Heart right ventricle (tissue), 16 donors: ENCODE measurements around the gene RNF149. TPM values are rescaled to one million over a fixed set of nuclear protein-coding genes. Genes with fewer than 3 reads are reported as not detected.

Experiments used
- ATAC-seq, 8 donors: fragments of 200-7000 bp; cut with Tn5 transposase; one replicate each; pipeline ENCODE4 v1.9.1; 2020; ENCODE audit warnings: mild to moderate bottlenecking in 8 of 8, moderate library complexity in 8 of 8, moderate number of reproducible peaks in 1 of 8
- DNase-seq, 2 donors: peaks; one replicate each; pipeline ENCODE4 v3.0.0-alpha.2; 2020
- H3K27ac ChIP-seq, 10 donors: fragments of 200-600 bp; sonication (generic) in 2 of 10; one replicate each; pipeline versions ENCODE4 v1.5.0 to v1.8.0; 2020 to 2022; ENCODE audit warnings: mild to moderate bottlenecking in 3 of 10
- H3K27me3 ChIP-seq, 7 donors: fragments of 200-600 bp; one replicate each; pipeline ENCODE4 v1.8.0; 2021 to 2022; ENCODE audit warnings: mild to moderate bottlenecking in 2 of 7
- H3K36me3 ChIP-seq, 9 donors: fragments of 200-600 bp; sonication (generic) in 1 of 9; one replicate each; pipeline versions ENCODE4 v1.5.0 to v1.8.0; 2020 to 2022; ENCODE audit warnings: mild to moderate bottlenecking in 2 of 9
- H3K4me1 ChIP-seq, 9 donors: fragments of 200-600 bp; sonication (generic) in 1 of 9; one replicate each; pipeline versions ENCODE4 v1.5.0 to v1.8.0; 2020 to 2022; ENCODE audit warnings: mild to moderate bottlenecking in 4 of 9
- H3K4me3 ChIP-seq, 10 donors: fragments of 200-600 bp; sonication (generic) in 2 of 10; one replicate each; pipeline versions ENCODE4 v1.5.0 to v1.8.0; 2020 to 2022; ENCODE audit warnings: mild to moderate bottlenecking in 7 of 10, moderate library complexity in 2 of 10
- H3K9me3 ChIP-seq, 11 donors: fragments of 200-600 bp in 10 of 11; sonication (generic) in 2 of 11; one replicate each; pipeline versions ENCODE4 v1.5.0 to v1.8.0; 2013 to 2022; ENCODE audit warnings: mild to moderate bottlenecking in 2 of 11, control low read depth in 1 of 11, moderate library complexity in 1 of 11
- WGBS, 2 donors: extraction: QIAGEN DNeasy Blood & Tissue Kit; methylation state at CpG; one replicate each; pipeline ENCODE4 v1.1.7; 2013; ENCODE audit warnings: inconsistent platforms in 1 of 2; 5-methylcytosine and 5-hydroxymethylcytosine counted together
- intact Hi-C, 10 donors: fragments of 100-400 bp; cut with DNase I; formaldehyde crosslinking; loops; one replicate each; pipeline versions ENCODE4 v1.11.1 to v1.14.2; 2022
- polyA plus RNA-seq, 2 donors: library from polyadenylated mRNA; stranded (reverse); fragments of 200-250 nt; gene quantifications; one replicate each; pipeline ENCODE4 v1.2.3, GENCODE V29; 2013
- total RNA-seq, 10 donors: library from RNA; stranded (reverse); fragmentation: NEBNext Ultra II Directional in 3 of 10; extraction: Animal tissue kit (Norgen Biotek cat#: 25700) in 3 of 10; gene quantifications; one replicate each; pipeline versions ENCODE4 v1.2.1 to v1.2.4, GENCODE V29; 2021 to 2023
- TF ChIP-seq, protein P1 (sequence below), 9 donors: fragments of 200-600 bp; sonication (generic) in 2 of 9; IDR thresholded peaks; one replicate each; pipeline versions ENCODE4 v1.5.0 to v1.8.0; 2021 to 2022; ENCODE audit warnings: antibody characterized with exemption in 9 of 9, mild to moderate bottlenecking in 5 of 9, moderate library complexity in 1 of 9
- donor health status: Arrhythmogenic right ventricular cardiomyopathy.
- donor health status: ischemic (EF 13 %, LVEDD 7.1; RV severe dilation, severe dysfunction).
- donor health status: healthy with polysubstance abuse.
- donor health status: DM: no; HTN: yes; CAD: no.
- donor health status: DM: no; HTN: no; CAD: no.
- donor health status: ischemic (EF 25% LVEDD 6.9; RV normal size, moderate dysfunction).
- donor health status: ischemic (EF 25% LVEDD 5.7; RV mildly dilated, moderate dysfunction).
- donor health status: healthy.
- donor health status: DM: yes; HTN: yes; CAD: no.
- donor health status: Ischemic cardiomyopathy.
- donor health status: ischemic (EF 35%, LVEDD 5.7; RV mildly dilated, moderate dysfunction).
- donor health status: nonischemic (EF 11% LVEDD 7.7; RV severe dilation, severe dysfunction).
- donor health status: DM: yes; HTN: yes; CAD: no.
- donor health status: PGD.
- donor health status: ischemic (EF 29% LVEDD 5.4; RV normal size, mild dysfunction).
- donor health status: nonischemic (EF 23%, LVEDD 6.1; RV moderate dilation, normal function).

Gene RNF149
- total and polyA plus RNA-seq, 12 donors, result 11.0 to 40.8 (median 12.5) TPM

- H3K4me1 ChIP-seq, result peaks cover 4 to 83% (median 62%) of the 10 kb centered on the region in 9 donors
- no peak for ATAC-seq
Measured at GRCh38 chr2:101305492-101306078, 2.9 kb downstream of the RNF149 start.

DNA sequence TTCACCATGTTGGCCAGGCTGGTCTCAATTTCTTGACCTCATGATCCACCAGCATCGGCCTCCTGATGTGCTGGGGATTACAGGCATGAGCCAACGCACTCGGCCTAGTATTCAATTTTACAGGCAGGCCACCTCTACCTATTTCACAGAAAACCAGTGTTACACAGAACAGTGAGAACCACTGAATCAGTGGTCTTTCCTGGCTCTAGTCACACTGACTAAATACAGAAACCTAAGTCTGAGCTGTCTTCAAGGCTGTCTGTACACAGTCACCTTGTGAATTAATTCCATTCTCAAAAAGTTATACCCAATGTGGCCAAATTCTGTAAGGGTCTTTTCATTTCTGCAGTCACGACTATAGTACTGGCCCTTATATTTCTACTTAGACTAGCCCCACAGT, 3.5 kb downstream of the RNF149 start:
- ATAC-seq (no peak), DNase-seq (no peak)
- Histone ChIP-seq H3K4me1 (peaks cover 7 to 83% (median 62%) of the 10 kb centered on the region in 9 donors), H3K4me3 (peak overlapping the region in 4 of 10 donors; percentile 72 to 95 (median 86)), H3K9me3 (no peaks in the 10 kb centered on the region), H3K36me3 (peaks cover 0 to 56% (median 0%) of the 10 kb centered on the region in 9 donors), H3K27ac (peak overlapping the region in 1 of 10 donors; percentile 99), H3K27me3 (no peaks in the 10 kb centered on the region)
- intact Hi-C loops, result loop anchor here in 1 of 10 donors (10.0 kb wide), 1 partner anchor 50 kb away; the partner anchor contains the start of gene CNOT11
- WGBS, 2 donors, result 85 to 87% methylated on average over 4 of the region's 4 CpGs
- TF ChIP-seq, protein P1, sequence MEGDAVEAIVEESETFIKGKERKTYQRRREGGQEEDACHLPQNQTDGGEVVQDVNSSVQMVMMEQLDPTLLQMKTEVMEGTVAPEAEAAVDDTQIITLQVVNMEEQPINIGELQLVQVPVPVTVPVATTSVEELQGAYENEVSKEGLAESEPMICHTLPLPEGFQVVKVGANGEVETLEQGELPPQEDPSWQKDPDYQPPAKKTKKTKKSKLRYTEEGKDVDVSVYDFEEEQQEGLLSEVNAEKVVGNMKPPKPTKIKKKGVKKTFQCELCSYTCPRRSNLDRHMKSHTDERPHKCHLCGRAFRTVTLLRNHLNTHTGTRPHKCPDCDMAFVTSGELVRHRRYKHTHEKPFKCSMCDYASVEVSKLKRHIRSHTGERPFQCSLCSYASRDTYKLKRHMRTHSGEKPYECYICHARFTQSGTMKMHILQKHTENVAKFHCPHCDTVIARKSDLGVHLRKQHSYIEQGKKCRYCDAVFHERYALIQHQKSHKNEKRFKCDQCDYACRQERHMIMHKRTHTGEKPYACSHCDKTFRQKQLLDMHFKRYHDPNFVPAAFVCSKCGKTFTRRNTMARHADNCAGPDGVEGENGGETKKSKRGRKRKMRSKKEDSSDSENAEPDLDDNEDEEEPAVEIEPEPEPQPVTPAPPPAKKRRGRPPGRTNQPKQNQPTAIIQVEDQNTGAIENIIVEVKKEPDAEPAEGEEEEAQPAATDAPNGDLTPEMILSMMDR (IDR thresholded peaks at IDR 0.05), result no peak

More at GRCh38 chr2:101305492-101306078, 2.9 kb downstream of the RNF149 start:
- peaks cover 0 to 52% (median 0%) of the 10 kb centered on the region in 9 donors for H3K36me3 ChIP-seq
- H3K4me3 ChIP-seq, result peak overlapping the region in 8 of 10 donors; percentile 70 to 99 (median 83)
- WGBS, 2 donors, result 66 to 67% methylated on average over 7 of the region's 7 CpGs
- intact Hi-C loops, result loop anchor here in 1 of 10 donors (10.0 kb wide), 1 partner anchor 51 kb away; the partner anchor contains the start of gene CNOT11
- TF ChIP-seq, protein P1 (IDR thresholded peaks at IDR 0.05), result no peak
- no peak for DNase-seq
- H3K9me3 ChIP-seq, result no peaks in the 10 kb centered on the region
- H3K27me3 ChIP-seq, result no peaks in the 10 kb centered on the region
- peak overlapping the region in 5 of 10 donors; percentile 90 to 99 (median 93) for H3K27ac ChIP-seq

- DNase-seq, result no peak
- H3K36me3 ChIP-seq, result peaks cover 0 to 68% (median 0%) of the 10 kb centered on the region in 9 donors
- H3K4me3 ChIP-seq, result peak overlapping the region in 1 of 10 donors; percentile 94
- no peaks in the 10 kb centered on the region for H3K9me3 ChIP-seq
- TF ChIP-seq, protein P1 (IDR thresholded peaks at IDR 0.05), result no peak
- H3K27me3 ChIP-seq, result no peaks in the 10 kb centered on the region
- intact Hi-C loops, result loop anchor here in 1 of 10 donors (10.0 kb wide), 1 partner anchor 49 kb away; the partner anchor contains the start of gene CNOT11
- 74 to 89% methylated on average over 1 of the region's 1 CpG for WGBS, 2 donors
- ATAC-seq, result no peak
- no peak overlapping the region for H3K27ac ChIP-seq
- H3K4me1 ChIP-seq, result peaks cover 8 to 89% (median 64%) of the 10 kb centered on the region in 9 donors
Measured at GRCh38 chr2:101303688-101304087, 4.8 kb downstream of the RNF149 start.

GRCh38 chr2:101302016-101302415, 6.5 kb downstream of the RNF149 start:
- WGBS, 2 donors, result 82% methylated on average over 4 of the region's 4 CpGs
- H3K4me1 ChIP-seq, result peaks cover 8 to 98% (median 69%) of the 10 kb centered on the region in 9 donors
- intact Hi-C loops, result loop anchor here in 1 of 10 donors (10.0 kb wide), 1 partner anchor 47 kb away; the partner anchor contains the start of gene CNOT11

More at GRCh38 chr2:101302016-101302415, 6.5 kb downstream of the RNF149 start:
- Histone ChIP-seq H3K27ac (peak overlapping the region in 1 of 10 donors; percentile 31), H3K4me3 (peak overlapping the region in 1 of 10 donors; percentile 12), H3K27me3 (no peaks in the 10 kb centered on the region), H3K9me3 (no peaks in the 10 kb centered on the region), H3K36me3 (peaks cover 0 to 73% (median 0%) of the 10 kb centered on the region in 9 donors)
- TF ChIP-seq, protein P1 (IDR thresholded peaks at IDR 0.05), result no peak
- ATAC-seq, result no peak
- no peak for DNase-seq
